ENCODE data around the gene TMEM87B.

GRCh38 chr2:112065486-112065885 is 10.4 kb downstream of the TMEM87B start:
- TF ChIP-seq ZNF274 (IDR thresholded peaks at IDR 0.05; ENCODE audit: insufficient read depth, insufficient read length) = no peak
- no peak for TF ChIP-seq BCL3 (IDR thresholded peaks at IDR 0.05; ENCODE audit: borderline replicate concordance, insufficient read depth, low read depth, low read length, poor library complexity, severe bottlenecking)
- no peak for TF ChIP-seq EP300 (IDR thresholded peaks at IDR 0.05; ENCODE audit: borderline replicate concordance in 1 of 2, control insufficient read depth in 1 of 2, low read depth in 2 of 2, low read length in 2 of 2)
- no peak for TF ChIP-seq CTCF (IDR thresholded peaks at IDR 0.05 in 2 of 3, conservative IDR thresholded peaks at IDR 0.05 in 1 of 3; ENCODE audit: control insufficient read depth in 2 of 3, extremely low read depth in 1 of 3, insufficient read depth in 1 of 3, low read depth in 3 of 3, low read length in 3 of 3)
- TF ChIP-seq ZBTB40 (IDR thresholded peaks at IDR 0.05; ENCODE audit: borderline replicate concordance) = no peak
- TF ChIP-seq RCOR1 (conservative IDR thresholded peaks at IDR 0.05; ENCODE audit: low read depth, low read length) = no peak
- TF ChIP-seq PKNOX1 (IDR thresholded peaks at IDR 0.05) = no peak
- no peak for TF ChIP-seq RFX5 (IDR thresholded peaks at IDR 0.05; ENCODE audit: low read depth, low read length)
- TF ChIP-seq PAX5 (IDR thresholded peaks at IDR 0.05; ENCODE audit: borderline replicate concordance, low read depth, low read length) = no peak
- no peak for TF ChIP-seq IRF3 (IDR thresholded peaks at IDR 0.05)
- no peak for TF ChIP-seq SUZ12 (IDR thresholded peaks at IDR 0.05; ENCODE audit: unreplicated experiment)
- TF ChIP-seq GABPA (IDR thresholded peaks at IDR 0.05; ENCODE audit: low read depth) = no peak
